ENCODE measurements around the gene MCHR2. TPM values are rescaled to one million over a fixed set of nuclear protein-coding genes. Genes with fewer than 3 reads are reported as not detected.

Gene MCHR2
- total RNA-seq, 3 donors from 2014 or later = not detected

GRCh38 chr6:99873084-99873483 is 120.9 kb downstream of the MCHR2 start:
- DNase-seq = no peak
- no peaks in the 10 kb centered on the region for H3K36me3 Mint-ChIP-seq (ENCODE audit: insufficient read depth)
- H3K4me3 Mint-ChIP-seq = no peak overlapping the region
- peaks cover 20% of the 10 kb centered on the region for H3K27me3 Mint-ChIP-seq (ENCODE audit: low read depth)
- peaks cover 5% of the 10 kb centered on the region for H3K4me1 Mint-ChIP-seq (ENCODE audit: low read depth)
- no peak for ATAC-seq
- no peaks in the 10 kb centered on the region for H3K9me3 Mint-ChIP-seq

- H3K27me3 Mint-ChIP-seq (ENCODE audit: low read depth) = peaks cover 21% of the 10 kb centered on the region
- ATAC-seq = no peak
- no peaks in the 10 kb centered on the region for H3K36me3 Mint-ChIP-seq (ENCODE audit: insufficient read depth)
- H3K4me1 Mint-ChIP-seq (ENCODE audit: low read depth) = peaks cover 5% of the 10 kb centered on the region
- no peak for DNase-seq
- no peaks in the 10 kb centered on the region for H3K9me3 Mint-ChIP-seq
- H3K4me3 Mint-ChIP-seq = no peak overlapping the region
Measured at GRCh38 chr6:99871641-99872040, 122.4 kb downstream of the MCHR2 start.
